Ovary (tissue), 9 donors: ENCODE data around the gene PLAGL1. TPM values are rescaled to one million over a fixed set of nuclear protein-coding genes. Genes with fewer than 3 reads are reported as not detected.
A peak's percentile ranks its signal among the peaks of the same experiment; 100 is the strongest.

Experiments used
- DNase-seq, 5 donors: peaks; one replicate each; pipeline ENCODE4 v3.0.0-alpha.2; 2019 to 2020
- H3K27ac ChIP-seq, 2 donors: fragments of 200-600 bp; one replicate each; pipeline versions ENCODE4 v1.5.1 to v1.8.0; 2019 to 2022
- H3K27me3 ChIP-seq: fragments of 200-600 bp; one replicate; pipeline ENCODE4 v1.8.0; 2022
- H3K36me3 ChIP-seq: fragments of 200-600 bp; sonication (generic); one replicate; pipeline ENCODE4 v1.5.1; 2019
- H3K4me1 ChIP-seq: one replicate; pipeline ENCODE4 v1.8.1; 2013; ENCODE audit warnings: mild to moderate bottlenecking, moderate library complexity; ENCODE audit not compliant: insufficient read depth
- H3K4me3 ChIP-seq: fragments of 200-600 bp; sonication (generic); one replicate; pipeline ENCODE4 v1.5.1; 2017
- H3K9me3 ChIP-seq, 2 donors: fragments of 200-600 bp in 1 of 2; sonication (generic) in 1 of 2; one replicate each; pipeline versions ENCODE4 v1.5.1 to v1.8.1; 2013 to 2019; ENCODE audit warnings: mild to moderate bottlenecking in 1 of 2, moderate library complexity in 1 of 2
- CTCF ChIP-seq, 3 donors: fragments of 450-650 bp in 2 of 3; fragments of 200-600 bp in 1 of 3; IDR thresholded peaks; one replicate each; pipeline versions ENCODE4 v1.5.1 to v1.8.0; 2016 to 2022; ENCODE audit warnings: antibody characterized with exemption in 3 of 3, mild to moderate bottlenecking in 1 of 3
- EP300 ChIP-seq: sonication (generic); formaldehyde crosslinking; IDR thresholded peaks from one replicate; pipeline ENCODE4 v1.6.1; 2017; ENCODE audit warnings: antibody characterized with exemption
- POLR2A ChIP-seq: fragments of 450-650 bp; IDR thresholded peaks from one replicate; pipeline ENCODE4 v1.6.1; 2017; ENCODE audit warnings: antibody characterized with exemption, mild to moderate bottlenecking, moderate library complexity
- WGBS, 3 donors: extraction: QIAGEN DNeasy Blood & Tissue Kit in 1 of 3; methylation state at CpG; one replicate each; pipeline versions ENCODE4 v1.1.5 to v1.1.7; 2013 to 2017; 5-methylcytosine and 5-hydroxymethylcytosine counted together
- intact Hi-C, 4 donors: fragments of 100-400 bp; cut with DNase I; formaldehyde crosslinking; loops; one replicate each; pipeline versions ENCODE4 v1.11.0 to v1.15.1; 2022 to 2023
- polyA plus RNA-seq, 2 donors: library from polyadenylated mRNA; stranded (reverse); fragments of 200-250 nt in 1 of 2; fragments of 350-450 nt in 1 of 2; fragmentation: Illumina TruSeq in 1 of 2; extraction: RNeasy Lipid Tissue Mini Kit (QIAGEN cat#74804) in 1 of 2; gene quantifications; one replicate each; pipeline ENCODE4 v1.2.3, GENCODE V29; 2013 to 2014
- small RNA-seq: library from RNA; depleted of rRNA; stranded (forward); fragments of <200 nt; gene quantifications from one replicate; pipeline ENCODE3, GENCODE V24; 2016
- total RNA-seq, 7 donors: library from RNA; depleted of rRNA in 2 of 7; stranded (reverse); fragments of >200 nt in 2 of 7; fragmentation: NEBNext Ultra II Directional in 3 of 7; extraction: Animal tissue kit (Norgen Biotek cat#: 25700) in 3 of 7; gene quantifications; one replicate each; pipeline versions ENCODE4 v1.1.0 to v1.2.4, GENCODE V29; 2016 to 2023
- donor health status: DM: no; HTN: no; CAD: no; lungs with moderate emphysema.
- donor health status: DM: no; HTN: no; CAD: no.
- donor health status: Bipolar disorder and iron deficiency.
- donor health status: DM: yes; HTN: yes; CAD: no.
- donor health status: DM: no; HTN: no; CAD: no.
- donor health status: DM: yes; HTN: yes; CAD: no.

Gene PLAGL1
- total and polyA plus RNA-seq, 9 donors = 17.8 to 53.4 (median 32.1) TPM

DNA sequence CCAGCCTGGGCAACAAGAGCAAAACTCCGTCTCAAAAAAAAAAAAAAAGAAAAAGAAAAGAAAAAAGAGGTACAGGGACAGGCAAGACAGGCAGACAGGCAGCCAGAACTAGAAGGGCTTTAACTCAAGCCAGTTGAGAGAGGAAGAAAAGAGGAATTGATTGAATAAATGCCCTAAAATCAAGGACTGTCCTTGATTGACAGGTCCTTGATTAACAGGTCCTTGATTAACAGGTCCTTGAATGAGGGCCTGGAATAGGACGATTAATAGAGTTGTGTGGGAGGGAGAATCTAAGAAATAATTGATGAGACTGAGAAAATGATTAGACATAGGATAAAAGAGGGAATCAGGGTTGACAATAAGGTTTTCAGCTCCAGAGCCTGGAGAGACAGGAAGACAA is 107.7 kb downstream of the PLAGL1 start:
- TF ChIP-seq EP300 = no peak
- TF ChIP-seq POLR2A = no peak
- no peak for TF ChIP-seq CTCF (IDR thresholded peaks at IDR 0.05)
- no peaks in the 10 kb centered on the region for H3K36me3 ChIP-seq
- H3K4me3 ChIP-seq = no peak overlapping the region
- intact Hi-C loops = no loop called here
- 86% methylated on average over 2 of the region's 2 CpGs for WGBS, 3 donors
- no peaks in the 10 kb centered on the region for H3K9me3 ChIP-seq
- peak overlapping the region in 1 of 2 donors; percentile 4 for H3K27ac ChIP-seq
- peaks cover 10% of the 10 kb centered on the region for H3K4me1 ChIP-seq
- no peaks in the 10 kb centered on the region for H3K27me3 ChIP-seq
- DNase-seq = no peak

- H3K27me3 ChIP-seq = peaks cover 5% of the 10 kb centered on the region
- no peak overlapping the region for H3K27ac ChIP-seq
- H3K4me1 ChIP-seq = peaks cover 2% of the 10 kb centered on the region
- H3K36me3 ChIP-seq = no peaks in the 10 kb centered on the region
- TF ChIP-seq EP300 (no peak), CTCF (IDR thresholded peaks at IDR 0.05) (no peak), POLR2A (no peak)
- no peak for DNase-seq
- WGBS, 3 donors = 94 to 99% (median 95%) methylated on average over 3 of the region's 3 CpGs
- no peak overlapping the region for H3K4me3 ChIP-seq
- no peaks in the 10 kb centered on the region for H3K9me3 ChIP-seq
- intact Hi-C loops = no loop called here
Measured at GRCh38 chr6:143896126-143896860, 111.8 kb downstream of the PLAGL1 start.

- no peak overlapping the region for H3K27ac ChIP-seq
- intact Hi-C loops = no loop called here
- no peak for DNase-seq
- H3K4me1 ChIP-seq = no peaks in the 10 kb centered on the region
- H3K36me3 ChIP-seq = no peaks in the 10 kb centered on the region
- H3K4me3 ChIP-seq = no peak overlapping the region
- no peaks in the 10 kb centered on the region for H3K9me3 ChIP-seq
- TF ChIP-seq CTCF (IDR thresholded peaks at IDR 0.05) (no peak), POLR2A (no peak), EP300 (no peak)
- 93 to 97% (median 96%) methylated on average over 1 of the region's 1 CpG for WGBS, 3 donors
- H3K27me3 ChIP-seq = peaks cover 5% of the 10 kb centered on the region
Measured at GRCh38 chr6:143894655-143895054, 113.4 kb downstream of the PLAGL1 start.

Small RNA genes within 50 kb of the gene (small RNA-seq; reads per million reads assigned to genes)
- not detected for gene RF02143

Other genes with a start within 250 kb of the PLAGL1 start
- 10 to 100 TPM; 11.0 to 36.3 (median 20.4) TPM for gene LTV1, start 164.9 kb downstream of the PLAGL1 start, total RNA-seq
- 10 to 100 TPM; 17.4 to 21.7 TPM for gene LTV1, start 164.9 kb downstream of the PLAGL1 start, polyA plus RNA-seq
- under 1 TPM in 1 of 7 donors, not detected in 6; 0.50 TPM for gene ZC2HC1B, start 143.8 kb downstream of the PLAGL1 start, total RNA-seq
- gene ZC2HC1B, start 143.8 kb downstream of the PLAGL1 start, polyA plus RNA-seq = not detected
- 100 to 1,000 TPM in 6 of 7 donors, 10 to 100 TPM in 1; 86.8 to 151 (median 117) TPM for gene SF3B5, start 87.3 kb upstream of the PLAGL1 start, total RNA-seq
- gene SF3B5, start 87.3 kb upstream of the PLAGL1 start, polyA plus RNA-seq = 100 to 1,000 TPM in 1 of 2 donors, 10 to 100 TPM in 1; 27.9 to 135 TPM
- 1 to 10 TPM in 5 of 7 donors, under 1 TPM in 2; 0.45 to 6.0 (median 1.7) TPM for gene STX11, start 142.3 kb upstream of the PLAGL1 start, total RNA-seq
- 1 to 10 TPM; 1.2 to 2.6 TPM for gene STX11, start 142.3 kb upstream of the PLAGL1 start, polyA plus RNA-seq